Loucy (cell line): ENCODE results near the gene KNSTRN.

ENCODE experiments used
- CTCF ChIP-seq: fragments of 200-600 bp; sonication (generic); conservative IDR thresholded peaks from 2 replicates; pipeline ENCODE4 v1.5.1; 2014; ENCODE audit warnings: mild to moderate bottlenecking, antibody characterized with exemption, low read length
- EZH2phosphoT487 ChIP-seq: fragments of 200-600 bp; IDR thresholded peaks from 2 replicates; pipeline ENCODE4 v1.6.1; 2018; ENCODE audit warnings: antibody characterized with exemption, mild to moderate bottlenecking, moderate library complexity, borderline replicate concordance

- TF ChIP-seq EZH2phosphoT487 (no peak), CTCF (no peak)
Measured at GRCh38 chr15:40334541-40334940, 48.0 kb upstream of the KNSTRN start.
